H1 (cell line): ENCODE results near the gene ZBTB45. TPM values are rescaled to one million over a fixed set of nuclear protein-coding genes. Genes with fewer than 3 reads are reported as not detected.
A peak's percentile ranks its signal among the peaks of the same experiment; 100 is the strongest.
"Not testable (repeated sequence)": the region's sequence is repeated elsewhere in the genome, so short reads cannot be mapped to it uniquely, and the experiment has no call there.

ENCODE experiments used
- CTCF ChIA-PET: fragments of 300-600 bp; sonication (Branson Sonifier 250); formaldehyde crosslinking; loops from one replicate; lab custom pipeline; 2021; ENCODE audit not compliant: partially characterized antibody; lab: Charles Lee
- POLR2A ChIA-PET: fragments of 300-600 bp; sonication (Branson Sonifier 250); formaldehyde crosslinking; loops from one replicate; lab custom pipeline; 2021; ENCODE audit warnings: inconsistent platforms; ENCODE audit not compliant: partially characterized antibody; lab: Charles Lee
- DNase-seq, 2 experiments: peaks; one replicate each; pipeline versions ENCODE4 v3.0.0 to v3.0.0-alpha.2; 2010 to 2022; ENCODE audit warnings: low spot score in 2 of 2, low read depth in 1 of 2, mixed read lengths in 1 of 2
- FAIRE-seq: peaks from 2 replicates; lab custom pipeline; 2011; peaks lifted over from hg19 to GRCh38; lab: Jason Lieb, UNC
- H2AFZ ChIP-seq: 2 replicates; pipeline ENCODE4 v1.8.1; 2012; ENCODE audit warnings: low read length, inconsistent platforms
- H2AK5ac ChIP-seq: 2 replicates; pipeline ENCODE4 v1.6.1; 2013; ENCODE audit warnings: low read depth, low read length
- H2BK120ac ChIP-seq: replicated peaks from 2 replicates; pipeline ENCODE3; 2013; ENCODE audit warnings: low read depth, low read length, inconsistent platforms
- H2BK12ac ChIP-seq: 2 replicates; pipeline ENCODE4 v1.6.1; 2013; ENCODE audit warnings: low read depth, low read length
- H2BK15ac ChIP-seq: 2 replicates; pipeline ENCODE4 v1.6.1; 2013; ENCODE audit warnings: low read length
- H2BK20ac ChIP-seq: 2 replicates; pipeline ENCODE4 v1.6.1; 2013; ENCODE audit warnings: low read length
- H2BK5ac ChIP-seq: 2 replicates; pipeline ENCODE4 v1.6.1; 2013; ENCODE audit warnings: low read depth, low read length
- H3K14ac ChIP-seq: 2 replicates; pipeline ENCODE4 v1.6.1; 2013; ENCODE audit warnings: inconsistent platforms; ENCODE audit not compliant: insufficient read length
- H3K18ac ChIP-seq: 2 replicates; pipeline ENCODE4 v1.6.1; 2013; ENCODE audit warnings: low read length; ENCODE audit errors: extremely low read depth
- H3K23ac ChIP-seq: 2 replicates; pipeline ENCODE4 v1.6.1; 2013; ENCODE audit warnings: inconsistent platforms; ENCODE audit not compliant: insufficient read length
- H3K23me2 ChIP-seq: 2 replicates; pipeline ENCODE4 v1.6.1; 2013; ENCODE audit warnings: low read depth, low read length
- H3K27ac ChIP-seq: 2 replicates; pipeline ENCODE4 v1.6.1; 2011; ENCODE audit warnings: low read depth, low read length, inconsistent platforms
- H3K27me3 ChIP-seq, 4 experiments: replicated peaks in 1 of 4; 1 replicate in 1 of 4; 2 replicates in 3 of 4; pipeline versions ENCODE4 v1.6.1 to v1.8.1; 2011 to 2013; ENCODE audit warnings: low read length in 3 of 4, mild to moderate bottlenecking in 3 of 4, inconsistent platforms in 2 of 4, mixed read lengths in 2 of 4, moderate library complexity in 1 of 4; ENCODE audit not compliant: control insufficient read depth in 3 of 4, insufficient read depth in 3 of 4; ENCODE audit errors: extremely low read depth in 1 of 4
- H3K36me3 ChIP-seq, 4 experiments: 2 replicates each; pipeline versions ENCODE4 v1.6.1 to v1.8.1; 2011 to 2013; ENCODE audit warnings: mild to moderate bottlenecking in 4 of 4, low read length in 3 of 4, moderate library complexity in 2 of 4, control low read depth in 1 of 4, inconsistent platforms in 1 of 4; ENCODE audit not compliant: insufficient read depth in 4 of 4, control insufficient read depth in 2 of 4
- H3K4ac ChIP-seq: replicated peaks from 2 replicates; pipeline ENCODE3; 2013; ENCODE audit warnings: low read length, low read depth, mixed read lengths, inconsistent platforms; ENCODE audit not compliant: insufficient read length
- H3K4me1 ChIP-seq, 4 experiments: replicated peaks in 1 of 4; 1 replicate in 1 of 4; 2 replicates in 3 of 4; pipeline versions ENCODE4 v1.6.1 to v1.8.1; 2011 to 2013; ENCODE audit warnings: low read length in 3 of 4, inconsistent platforms in 2 of 4, mixed read lengths in 1 of 4; ENCODE audit not compliant: insufficient read depth in 4 of 4, control insufficient read depth in 3 of 4
- H3K4me2 ChIP-seq, 2 experiments: 2 replicates each; pipeline versions ENCODE4 v1.6.1 to v1.8.1; 2011 to 2013; ENCODE audit warnings: low read depth in 2 of 2, low read length in 2 of 2, control low read depth in 1 of 2, inconsistent platforms in 1 of 2, mild to moderate bottlenecking in 1 of 2; ENCODE audit not compliant: insufficient read depth in 1 of 2
- H3K4me3 ChIP-seq, 4 experiments: fragments of 200-600, 300-600 bp in 1 of 4; sonication (generic), shearing (Covaris generic), sonication (Bioruptor Twin) in 1 of 4; 2 replicates each; pipeline versions ENCODE4 v1.5.1 to v1.8.1; 2011 to 2016; ENCODE audit warnings: low read length in 4 of 4, low read depth in 3 of 4, control low read depth in 2 of 4, inconsistent platforms in 2 of 4, mild to moderate bottlenecking in 2 of 4, mixed read lengths in 1 of 4, moderate library complexity in 1 of 4; ENCODE audit not compliant: insufficient read depth in 2 of 4; ENCODE audit errors: extremely low read depth in 1 of 4
- H3K56ac ChIP-seq: replicated peaks from 2 replicates; pipeline ENCODE3; 2013; ENCODE audit warnings: low read depth, mild to moderate bottlenecking, mixed read lengths, low read length, inconsistent platforms; ENCODE audit not compliant: insufficient read length
- H3K79me1 ChIP-seq: 2 replicates; pipeline ENCODE4 v1.6.1; 2013; ENCODE audit warnings: low read depth, low read length, control low read depth
- H3K79me2 ChIP-seq, 2 experiments: 2 replicates each; pipeline versions ENCODE4 v1.6.1 to v1.8.1; 2012 to 2013; ENCODE audit warnings: low read length in 2 of 2, mild to moderate bottlenecking in 2 of 2, inconsistent platforms in 1 of 2; ENCODE audit not compliant: insufficient read depth in 2 of 2, control insufficient read depth in 1 of 2
- H3K9ac ChIP-seq, 4 experiments: replicated peaks in 1 of 4; 1 replicate in 1 of 4; 2 replicates in 3 of 4; pipeline versions ENCODE4 v1.6.1 to v1.8.1; 2011 to 2013; ENCODE audit warnings: low read depth in 3 of 4, low read length in 3 of 4, control low read depth in 2 of 4, mild to moderate bottlenecking in 2 of 4, moderate library complexity in 2 of 4, inconsistent platforms in 1 of 4; ENCODE audit errors: extremely low read depth in 1 of 4
- H3K9me3 ChIP-seq, 2 experiments: 2 replicates each; pipeline versions ENCODE4 v1.6.1 to v1.8.1; 2012 to 2013; ENCODE audit warnings: mild to moderate bottlenecking in 2 of 2, moderate library complexity in 2 of 2, control low read depth in 1 of 2, inconsistent platforms in 1 of 2, low read depth in 1 of 2, low read length in 1 of 2, mixed read lengths in 1 of 2; ENCODE audit not compliant: insufficient read depth in 2 of 2
- H4K20me1 ChIP-seq, 2 experiments: replicated peaks in 1 of 2; 2 replicates each; pipeline versions ENCODE3 to v1.8.1; 2011 to 2013; ENCODE audit warnings: inconsistent platforms in 2 of 2, low read length in 2 of 2, mild to moderate bottlenecking in 1 of 2; ENCODE audit not compliant: insufficient read depth in 2 of 2, control insufficient read depth in 1 of 2
- H4K5ac ChIP-seq: 2 replicates; pipeline ENCODE4 v1.6.1; 2013; ENCODE audit warnings: low read length, low read depth, mixed read lengths, inconsistent platforms; ENCODE audit not compliant: insufficient read length
- H4K8ac ChIP-seq: 2 replicates; pipeline ENCODE4 v1.8.0; 2013; ENCODE audit warnings: mild to moderate bottlenecking, moderate library complexity, low read length, inconsistent platforms; ENCODE audit not compliant: insufficient read depth; ENCODE audit errors: extremely low read depth
- H4K91ac ChIP-seq: replicated peaks from 2 replicates; pipeline ENCODE3; 2013; ENCODE audit warnings: low read length, mixed read lengths, inconsistent platforms; ENCODE audit not compliant: insufficient read length
- polyA plus RNA-seq, 7 experiments: library from polyadenylated mRNA; depleted of rRNA in 3 of 7; stranded (reverse) in 5 of 7; unstranded in 2 of 7; fragments of >200 nt in 5 of 7; fragments of 200-250 nt in 2 of 7; gene quantifications; 1 replicate in 5 of 7; 2 replicates in 1 of 7; 4 replicates in 1 of 7; pipeline versions ENCODE4 v1.2.1 to v1.2.3, GENCODE V29; 2011 to 2013; ENCODE audit warnings: missing spikeins in 2 of 7, mixed read lengths in 2 of 7
- total RNA-seq: library from RNA; stranded (reverse); fragmentation: NEBNext Ultra II Directional; extraction: Animal tissue kit (Norgen Biotek cat#: 25700); gene quantifications from 2 replicates; pipeline ENCODE4 v1.2.1, GENCODE V29; 2021

The ZBTB45 gene
- total and polyA plus RNA-seq, 2 of the 8 experiments (the other 6 are each of a cell fraction or from before 2014, with no cell fraction given): 16.9 to 17.2 TPM

- not testable (repeated sequence) for H3K36me3 ChIP-seq, H2BK120ac ChIP-seq, H4K8ac ChIP-seq, DNase-seq, H3K23me2 ChIP-seq, H4K20me1 ChIP-seq, H3K23ac ChIP-seq, H3K79me2 ChIP-seq, H3K9me3 ChIP-seq, FAIRE-seq, H2AFZ ChIP-seq, H3K4ac ChIP-seq, H3K56ac ChIP-seq, H3K4me1 ChIP-seq, H2BK15ac ChIP-seq, H3K79me1 ChIP-seq, H3K14ac ChIP-seq, H3K9ac ChIP-seq, H4K91ac ChIP-seq
- Histone ChIP-seq H3K4me3 (peak overlapping the region in 3 of 4 experiments; percentile 25 to 52 (median 39); a peak in 2 of 8 replicates), H3K18ac (peak overlapping the region; percentile 38; the same call in 1 of the 2 replicates), H2BK12ac (peak overlapping the region; percentile 98), H4K5ac (peak overlapping the region; percentile 44), H2BK5ac (peak overlapping the region; percentile 98), H3K4me2 (peak overlapping the region; percentile 64 to 87; a peak in 2 of 4 replicates), H2AK5ac (peak overlapping the region; percentile 90; the same call in 1 of the 2 replicates), H3K27me3 (peaks cover 0 to 24% (median 10%) of the 10 kb centered on the region in 4 experiments; a peak in 5 of 7 replicates), H2BK20ac (peak overlapping the region; percentile 92; the same call in 1 of the 2 replicates), H3K27ac (peak overlapping the region; percentile 85)
- ChIA-PET CTCF (interaction anchor here (1.9 kb wide), 1 partner anchor 19 kb away, joined by 12 read pairs; the partner anchor contains the start of gene ZBTB45), POLR2A (interaction anchor here (0.7 to 2.6 kb wide), 14 partner anchors 8 to 45 kb away, joined by 3 to 53 read pairs (median 7); partner anchors contain the start of genes CHMP2A, UBE2M and ZBTB45)
Measured at GRCh38 chr19:58539169-58539559, 19.6 kb upstream of the ZBTB45 start.
